H1 (cell line): ENCODE data around the gene C5orf22. TPM values are rescaled to one million over a fixed set of nuclear protein-coding genes. Genes with fewer than 3 reads are reported as not detected.

Source experiments
- CTCF ChIA-PET: fragments of 300-600 bp; sonication (Branson Sonifier 250); formaldehyde crosslinking; loops from one replicate; lab custom pipeline; 2021; ENCODE audit not compliant: partially characterized antibody; lab: Charles Lee
- POLR2A ChIA-PET: fragments of 300-600 bp; sonication (Branson Sonifier 250); formaldehyde crosslinking; loops from one replicate; lab custom pipeline; 2021; ENCODE audit warnings: inconsistent platforms; ENCODE audit not compliant: partially characterized antibody; lab: Charles Lee
- DNase-seq, 2 experiments: peaks; one replicate each; pipeline versions ENCODE4 v3.0.0 to v3.0.0-alpha.2; 2010 to 2022; ENCODE audit warnings: low spot score in 2 of 2, low read depth in 1 of 2, mixed read lengths in 1 of 2
- FAIRE-seq: peaks from 2 replicates; lab custom pipeline; 2011; peaks lifted over from hg19 to GRCh38; lab: Jason Lieb, UNC
- H2AFZ ChIP-seq: 2 replicates; pipeline ENCODE4 v1.8.1; 2012; ENCODE audit warnings: low read length, inconsistent platforms
- H2AK5ac ChIP-seq: 2 replicates; pipeline ENCODE4 v1.6.1; 2013; ENCODE audit warnings: low read depth, low read length
- H2BK120ac ChIP-seq: replicated peaks from 2 replicates; pipeline ENCODE3; 2013; ENCODE audit warnings: low read depth, low read length, inconsistent platforms
- H2BK12ac ChIP-seq: 2 replicates; pipeline ENCODE4 v1.6.1; 2013; ENCODE audit warnings: low read depth, low read length
- H2BK15ac ChIP-seq: 2 replicates; pipeline ENCODE4 v1.6.1; 2013; ENCODE audit warnings: low read length
- H2BK20ac ChIP-seq: 2 replicates; pipeline ENCODE4 v1.6.1; 2013; ENCODE audit warnings: low read length
- H2BK5ac ChIP-seq: 2 replicates; pipeline ENCODE4 v1.6.1; 2013; ENCODE audit warnings: low read depth, low read length
- H3K14ac ChIP-seq: 2 replicates; pipeline ENCODE4 v1.6.1; 2013; ENCODE audit warnings: inconsistent platforms; ENCODE audit not compliant: insufficient read length
- H3K18ac ChIP-seq: 2 replicates; pipeline ENCODE4 v1.6.1; 2013; ENCODE audit warnings: low read length; ENCODE audit errors: extremely low read depth
- H3K23ac ChIP-seq: 2 replicates; pipeline ENCODE4 v1.6.1; 2013; ENCODE audit warnings: inconsistent platforms; ENCODE audit not compliant: insufficient read length
- H3K23me2 ChIP-seq: 2 replicates; pipeline ENCODE4 v1.6.1; 2013; ENCODE audit warnings: low read depth, low read length
- H3K27ac ChIP-seq: 2 replicates; pipeline ENCODE4 v1.6.1; 2011; ENCODE audit warnings: low read depth, low read length, inconsistent platforms
- H3K27me3 ChIP-seq, 4 experiments: replicated peaks in 1 of 4; 1 replicate in 1 of 4; 2 replicates in 3 of 4; pipeline versions ENCODE4 v1.6.1 to v1.8.1; 2011 to 2013; ENCODE audit warnings: low read length in 3 of 4, mild to moderate bottlenecking in 3 of 4, inconsistent platforms in 2 of 4, mixed read lengths in 2 of 4, moderate library complexity in 1 of 4; ENCODE audit not compliant: control insufficient read depth in 3 of 4, insufficient read depth in 3 of 4; ENCODE audit errors: extremely low read depth in 1 of 4
- H3K36me3 ChIP-seq, 4 experiments: 2 replicates each; pipeline versions ENCODE4 v1.6.1 to v1.8.1; 2011 to 2013; ENCODE audit warnings: mild to moderate bottlenecking in 4 of 4, low read length in 3 of 4, moderate library complexity in 2 of 4, control low read depth in 1 of 4, inconsistent platforms in 1 of 4; ENCODE audit not compliant: insufficient read depth in 4 of 4, control insufficient read depth in 2 of 4
- H3K4ac ChIP-seq: replicated peaks from 2 replicates; pipeline ENCODE3; 2013; ENCODE audit warnings: low read length, low read depth, mixed read lengths, inconsistent platforms; ENCODE audit not compliant: insufficient read length
- H3K4me1 ChIP-seq, 4 experiments: replicated peaks in 1 of 4; 1 replicate in 1 of 4; 2 replicates in 3 of 4; pipeline versions ENCODE4 v1.6.1 to v1.8.1; 2011 to 2013; ENCODE audit warnings: low read length in 3 of 4, inconsistent platforms in 2 of 4, mixed read lengths in 1 of 4; ENCODE audit not compliant: insufficient read depth in 4 of 4, control insufficient read depth in 3 of 4
- H3K4me2 ChIP-seq, 2 experiments: 2 replicates each; pipeline versions ENCODE4 v1.6.1 to v1.8.1; 2011 to 2013; ENCODE audit warnings: low read depth in 2 of 2, low read length in 2 of 2, control low read depth in 1 of 2, inconsistent platforms in 1 of 2, mild to moderate bottlenecking in 1 of 2; ENCODE audit not compliant: insufficient read depth in 1 of 2
- H3K4me3 ChIP-seq, 4 experiments: fragments of 200-600, 300-600 bp in 1 of 4; sonication (generic), shearing (Covaris generic), sonication (Bioruptor Twin) in 1 of 4; 2 replicates each; pipeline versions ENCODE4 v1.5.1 to v1.8.1; 2011 to 2016; ENCODE audit warnings: low read length in 4 of 4, low read depth in 3 of 4, control low read depth in 2 of 4, inconsistent platforms in 2 of 4, mild to moderate bottlenecking in 2 of 4, mixed read lengths in 1 of 4, moderate library complexity in 1 of 4; ENCODE audit not compliant: insufficient read depth in 2 of 4; ENCODE audit errors: extremely low read depth in 1 of 4
- H3K56ac ChIP-seq: replicated peaks from 2 replicates; pipeline ENCODE3; 2013; ENCODE audit warnings: low read depth, mild to moderate bottlenecking, mixed read lengths, low read length, inconsistent platforms; ENCODE audit not compliant: insufficient read length
- H3K79me1 ChIP-seq: 2 replicates; pipeline ENCODE4 v1.6.1; 2013; ENCODE audit warnings: low read depth, low read length, control low read depth
- H3K79me2 ChIP-seq, 2 experiments: 2 replicates each; pipeline versions ENCODE4 v1.6.1 to v1.8.1; 2012 to 2013; ENCODE audit warnings: low read length in 2 of 2, mild to moderate bottlenecking in 2 of 2, inconsistent platforms in 1 of 2; ENCODE audit not compliant: insufficient read depth in 2 of 2, control insufficient read depth in 1 of 2
- H3K9ac ChIP-seq, 4 experiments: replicated peaks in 1 of 4; 1 replicate in 1 of 4; 2 replicates in 3 of 4; pipeline versions ENCODE4 v1.6.1 to v1.8.1; 2011 to 2013; ENCODE audit warnings: low read depth in 3 of 4, low read length in 3 of 4, control low read depth in 2 of 4, mild to moderate bottlenecking in 2 of 4, moderate library complexity in 2 of 4, inconsistent platforms in 1 of 4; ENCODE audit errors: extremely low read depth in 1 of 4
- H3K9me3 ChIP-seq, 2 experiments: 2 replicates each; pipeline versions ENCODE4 v1.6.1 to v1.8.1; 2012 to 2013; ENCODE audit warnings: mild to moderate bottlenecking in 2 of 2, moderate library complexity in 2 of 2, control low read depth in 1 of 2, inconsistent platforms in 1 of 2, low read depth in 1 of 2, low read length in 1 of 2, mixed read lengths in 1 of 2; ENCODE audit not compliant: insufficient read depth in 2 of 2
- H4K20me1 ChIP-seq, 2 experiments: replicated peaks in 1 of 2; 2 replicates each; pipeline versions ENCODE3 to v1.8.1; 2011 to 2013; ENCODE audit warnings: inconsistent platforms in 2 of 2, low read length in 2 of 2, mild to moderate bottlenecking in 1 of 2; ENCODE audit not compliant: insufficient read depth in 2 of 2, control insufficient read depth in 1 of 2
- H4K5ac ChIP-seq: 2 replicates; pipeline ENCODE4 v1.6.1; 2013; ENCODE audit warnings: low read length, low read depth, mixed read lengths, inconsistent platforms; ENCODE audit not compliant: insufficient read length
- H4K8ac ChIP-seq: 2 replicates; pipeline ENCODE4 v1.8.0; 2013; ENCODE audit warnings: mild to moderate bottlenecking, moderate library complexity, low read length, inconsistent platforms; ENCODE audit not compliant: insufficient read depth; ENCODE audit errors: extremely low read depth
- H4K91ac ChIP-seq: replicated peaks from 2 replicates; pipeline ENCODE3; 2013; ENCODE audit warnings: low read length, mixed read lengths, inconsistent platforms; ENCODE audit not compliant: insufficient read length
- ATF3 ChIP-seq: IDR thresholded peaks from 2 replicates; pipeline ENCODE4 v1.6.1; 2011; ENCODE audit warnings: low read depth, mild to moderate bottlenecking, low read length; ENCODE audit not compliant: insufficient read depth
- CBX8 ChIP-seq: fragments of 300-800, 300-1000 bp; sonication (generic); IDR thresholded peaks from 2 replicates; pipeline ENCODE4 v1.7.1; 2016; ENCODE audit warnings: low read depth, low read length, borderline replicate concordance
- CEBPB ChIP-seq: IDR thresholded peaks from 2 replicates; pipeline ENCODE4 v1.6.1; 2012; ENCODE audit warnings: low read depth, low read length
- CTBP2 ChIP-seq: IDR thresholded peaks from 2 replicates; pipeline ENCODE4 v1.7.0; 2011; ENCODE audit warnings: borderline replicate concordance, mild to moderate bottlenecking, moderate library complexity, mixed read lengths, low read length; ENCODE audit not compliant: insufficient read depth, insufficient read length
- EZH2 ChIP-seq: fragments of 200-600 bp; sonication (generic); IDR thresholded peaks from 2 replicates; pipeline ENCODE4 v1.7.1; 2012; ENCODE audit warnings: low read depth, mild to moderate bottlenecking, moderate library complexity, low read length, inconsistent platforms; ENCODE audit not compliant: severe bottlenecking
- KDM5A ChIP-seq: fragments of 200-600 bp; IDR thresholded peaks from 2 replicates; pipeline ENCODE4 v1.7.1; 2012; ENCODE audit warnings: mild to moderate bottlenecking, low read length, inconsistent platforms, mixed read lengths
- NRF1 ChIP-seq: IDR thresholded peaks from 2 replicates; pipeline ENCODE4 v1.6.1; 2011; ENCODE audit warnings: mild to moderate bottlenecking, low read depth, low read length, improper control_type of control experiment
- PHF8 ChIP-seq: fragments of 200-600 bp; sonication (generic); conservative IDR thresholded peaks from 2 replicates; pipeline ENCODE4 v1.7.1; 2012; ENCODE audit warnings: low read depth, mild to moderate bottlenecking, inconsistent platforms, low read length, moderate library complexity
- RNF2 ChIP-seq: fragments of 200-900, 300-1000 bp; sonication (generic); IDR thresholded peaks from 2 replicates; pipeline ENCODE4 v1.7.1; 2016; ENCODE audit warnings: borderline replicate concordance, low read depth, mild to moderate bottlenecking, antibody characterized with exemption, low read length; ENCODE audit not compliant: poor library complexity, severe bottlenecking; ENCODE audit errors: missing control alignments
- SP1 ChIP-seq: IDR thresholded peaks from 2 replicates; pipeline ENCODE4 v1.6.1; 2011; ENCODE audit warnings: low read depth, low read length
- SP2 ChIP-seq: IDR thresholded peaks from 2 replicates; pipeline ENCODE4 v1.6.1; 2012; ENCODE audit warnings: mild to moderate bottlenecking, low read length, inconsistent platforms
- TCF12 ChIP-seq: IDR thresholded peaks from 2 replicates; pipeline ENCODE4 v1.6.1; 2011; ENCODE audit warnings: low read depth, mild to moderate bottlenecking, low read length
- WGBS, 2 experiments: shearing (Covaris generic) in 1 of 2; methylation state at CpG; one replicate each; pipeline versions ENCODE4 v1.1.6 to v1.1.7; 2013 to 2015; ENCODE audit warnings: low lambda C conversion rate in 2 of 2, mixed read lengths in 2 of 2, inconsistent platforms in 1 of 2, low coverage in 1 of 2, missing lambda C conversion rate in 1 of 2; ENCODE audit not compliant: insufficient replicate concordance in 2 of 2, insufficient coverage in 1 of 2, insufficient read length in 1 of 2; ENCODE audit errors: extremely low coverage in 1 of 2, missing lambda C conversion rate in 1 of 2; 5-methylcytosine and 5-hydroxymethylcytosine counted together
- polyA plus RNA-seq, 7 experiments: library from polyadenylated mRNA; depleted of rRNA in 3 of 7; stranded (reverse) in 5 of 7; unstranded in 2 of 7; fragments of >200 nt in 5 of 7; fragments of 200-250 nt in 2 of 7; gene quantifications; 1 replicate in 5 of 7; 2 replicates in 1 of 7; 4 replicates in 1 of 7; pipeline versions ENCODE4 v1.2.1 to v1.2.3, GENCODE V29; 2011 to 2013; ENCODE audit warnings: missing spikeins in 2 of 7, mixed read lengths in 2 of 7
- total RNA-seq: library from RNA; stranded (reverse); fragmentation: NEBNext Ultra II Directional; extraction: Animal tissue kit (Norgen Biotek cat#: 25700); gene quantifications from 2 replicates; pipeline ENCODE4 v1.2.1, GENCODE V29; 2021

The C5orf22 gene
- total and polyA plus RNA-seq, 2 of the 8 experiments (the other 6 are each of a cell fraction or from before 2014, with no cell fraction given), result 19.6 to 36.2 TPM

- Histone ChIP-seq H4K8ac (no peak overlapping the region), H3K4me1 (peaks cover 0 to 4% (median 2%) of the 10 kb centered on the region in 4 experiments; a peak in 5 of 7 replicates), H3K27ac (no peak overlapping the region), H4K5ac (no peak overlapping the region), H2BK12ac (no peak overlapping the region), H3K4me3 (no peak overlapping the region), H3K14ac (no peak overlapping the region), H3K9me3 (no peaks in the 10 kb centered on the region), H3K18ac (no peak overlapping the region), H4K91ac (no peak overlapping the region), H2BK15ac (no peak overlapping the region), H3K56ac (no peak overlapping the region), H2AK5ac (no peak overlapping the region), H2BK120ac (no peak overlapping the region), H3K4me2 (no peak overlapping the region), H3K4ac (no peak overlapping the region), H3K23ac (no peak overlapping the region), H3K23me2 (no peaks in the 10 kb centered on the region; the same call in 1 of the 2 replicates), H3K9ac (no peak overlapping the region), H2BK20ac (no peak overlapping the region), H4K20me1 (no peaks in the 10 kb centered on the region), H3K79me1 (no peaks in the 10 kb centered on the region), H3K36me3 (no peaks in the 10 kb centered on the region), H2BK5ac (no peak overlapping the region), H3K27me3 (no peaks in the 10 kb centered on the region), H2AFZ (no peak overlapping the region), H3K79me2 (no peaks in the 10 kb centered on the region)
- ChIA-PET POLR2A (no interaction called here), CTCF (interaction anchor here (0.9 to 1.4 kb wide), 7 partner anchors 25 to 190 kb away, joined by 3 to 4 read pairs (median 3); no protein-coding TSS in a partner anchor)
- 95% methylated on average over 3 of the region's 3 CpGs; no CpG with 5 or more reads in 1 of the 2 experiments for WGBS, 2 experiments
- FAIRE-seq, result no peak
- no peak for DNase-seq
- no peak for TF ChIP-seq TCF12
- TF ChIP-seq KDM5A, result no peak
- no peak for TF ChIP-seq ATF3
- TF ChIP-seq CEBPB, result no peak
- no peak for TF ChIP-seq PHF8
- no peak for TF ChIP-seq CBX8
- no peak for TF ChIP-seq NRF1
- TF ChIP-seq SP1, result no peak
- TF ChIP-seq EZH2, result no peak
- no peak for TF ChIP-seq CTBP2
- no peak for TF ChIP-seq RNF2
- no peak for TF ChIP-seq SP2
Measured at GRCh38 chr5:31585166-31585894, 53.2 kb downstream of the C5orf22 start.
